HEK293 (cell line): Measurements from ENCODE around the gene DOCK1.
"Not testable (repeated sequence)": the region's sequence is repeated elsewhere in the genome, so short reads cannot be mapped to it uniquely, and the experiment has no call there.

ENCODE experiments used
- CTCF ChIA-PET: fragments of 350-600 bp; formaldehyde crosslinking; extraction: SDS; loops from one replicate; lab custom pipeline; 2021; ENCODE audit warnings: antibody characterized with exemption; lab: Yijun Ruan, JAX
- POLR2A ChIA-PET: fragments of 300-600 bp; formaldehyde crosslinking; extraction: SDS; loops from one replicate; lab custom pipeline; 2020; ENCODE audit warnings: antibody characterized with exemption, inconsistent platforms; lab: Yijun Ruan, JAX
- H3K27ac ChIP-seq: fragments of 200-500 bp; sonication (Bioruptor generic); 2 replicates; pipeline ENCODE4 v1.5.1; 2014; ENCODE audit warnings: low read depth, low read length, control low read depth, inconsistent platforms; ENCODE audit errors: extremely low read depth
- H3K36me3 ChIP-seq, 2 experiments: fragments of 200-500 bp in 1 of 2; sonication (Bioruptor generic) in 1 of 2; 1 replicate in 1 of 2; 2 replicates in 1 of 2; pipeline ENCODE4 v1.5.1; 2014 to 2017; ENCODE audit warnings: inconsistent platforms in 2 of 2, low read length in 2 of 2; ENCODE audit not compliant: control insufficient read depth in 2 of 2, insufficient read depth in 1 of 2
- H3K4me1 ChIP-seq: fragments of 200-500 bp; sonication (Bioruptor generic); 2 replicates; pipeline ENCODE4 v1.5.1; 2014; ENCODE audit warnings: mild to moderate bottlenecking, low read length, inconsistent platforms; ENCODE audit not compliant: control insufficient read depth, insufficient read depth
- H3K4me3 ChIP-seq: 2 replicates; pipeline ENCODE4 v1.5.1; 2011; ENCODE audit warnings: low read depth, mild to moderate bottlenecking, control low read depth, low read length, moderate library complexity
- H3K9me3 ChIP-seq: fragments of 200-500 bp; sonication (Bioruptor generic); 2 replicates; pipeline ENCODE4 v1.5.1; 2014; ENCODE audit warnings: low read depth, low read length, inconsistent platforms; ENCODE audit not compliant: control insufficient read depth, insufficient read depth
- HOXD13 ChIP-seq: sonication (generic); formaldehyde crosslinking; IDR thresholded peaks from 2 replicates; pipeline ENCODE4 v1.8.0; 2022; ENCODE audit warnings: missing genetic modification reagents, borderline replicate concordance
- PATZ1 ChIP-seq: fragments of 450-650 bp; formaldehyde crosslinking; IDR thresholded peaks from 2 replicates; pipeline ENCODE4 v1.5.1; 2016; ENCODE audit warnings: missing biosample characterization, missing genetic modification characterization
- SCRT2 ChIP-seq: fragments of 450-650 bp; formaldehyde crosslinking; IDR thresholded peaks from 2 replicates; pipeline ENCODE4 v1.5.1; 2016; ENCODE audit warnings: missing biosample characterization, missing genetic modification characterization
- SP2 ChIP-seq: fragments of 450-650 bp; formaldehyde crosslinking; IDR thresholded peaks from 2 replicates; pipeline ENCODE4 v1.5.1; 2016; ENCODE audit warnings: missing biosample characterization, missing genetic modification characterization
- ZBTB44 ChIP-seq: fragments of 450-650 bp; IDR thresholded peaks from 2 replicates; pipeline ENCODE4 v1.5.1; 2018; ENCODE audit warnings: missing biosample characterization, mild to moderate bottlenecking, missing genetic modification characterization
- ZNF114 ChIP-seq: fragments of 450-650 bp; formaldehyde crosslinking; IDR thresholded peaks from 2 replicates; pipeline ENCODE4 v1.5.0; 2017; ENCODE audit warnings: missing biosample characterization, missing genetic modification characterization
- ZNF2 ChIP-seq: fragments of 450-650 bp; formaldehyde crosslinking; IDR thresholded peaks from 2 replicates; pipeline ENCODE4 v1.5.1; 2016; ENCODE audit warnings: missing biosample characterization, missing genetic modification characterization
- ZNF214 ChIP-seq: fragments of 450-650 bp; formaldehyde crosslinking; IDR thresholded peaks from 2 replicates; pipeline ENCODE4 v1.5.1; 2017; ENCODE audit warnings: missing biosample characterization, mild to moderate bottlenecking, missing genetic modification characterization, borderline replicate concordance
- ZNF24 ChIP-seq: fragments of 450-650 bp; formaldehyde crosslinking; IDR thresholded peaks from 2 replicates; pipeline ENCODE4 v1.5.1; 2016; ENCODE audit warnings: missing biosample characterization, missing genetic modification characterization
- ZNF266 ChIP-seq: fragments of 450-650 bp; formaldehyde crosslinking; IDR thresholded peaks from 2 replicates; pipeline ENCODE4 v1.5.1; 2016; ENCODE audit warnings: missing biosample characterization, missing genetic modification characterization, low read depth
- ZNF280D ChIP-seq: fragments of 450-650 bp; formaldehyde crosslinking; IDR thresholded peaks from 2 replicates; pipeline ENCODE4 v1.5.1; 2016; ENCODE audit warnings: missing biosample characterization, missing genetic modification characterization
- ZNF324 ChIP-seq: fragments of 450-650 bp; formaldehyde crosslinking; IDR thresholded peaks from 2 replicates; pipeline ENCODE4 v1.5.1; 2016; ENCODE audit warnings: missing biosample characterization, missing genetic modification characterization
- ZNF398 ChIP-seq: fragments of 450-650 bp; formaldehyde crosslinking; IDR thresholded peaks from 2 replicates; pipeline ENCODE4 v1.5.1; 2017; ENCODE audit warnings: missing biosample characterization, missing genetic modification characterization
- ZNF48 ChIP-seq: fragments of 450-650 bp; formaldehyde crosslinking; IDR thresholded peaks from 2 replicates; pipeline ENCODE4 v1.5.1; 2016; ENCODE audit warnings: missing biosample characterization, missing genetic modification characterization
- ZNF555 ChIP-seq: fragments of 450-650 bp; formaldehyde crosslinking; conservative IDR thresholded peaks from 2 replicates; pipeline ENCODE4 v1.5.1; 2017; ENCODE audit warnings: missing biosample characterization, mild to moderate bottlenecking, missing genetic modification characterization, inconsistent platforms
- ZNF561 ChIP-seq: fragments of 450-650 bp; IDR thresholded peaks from 2 replicates; pipeline ENCODE4 v1.5.1; 2018; ENCODE audit warnings: missing biosample characterization, missing genetic modification characterization, borderline replicate concordance
- ZNF571 ChIP-seq: fragments of 450-650 bp; formaldehyde crosslinking; IDR thresholded peaks from 2 replicates; pipeline ENCODE4 v1.5.0; 2017; ENCODE audit warnings: missing biosample characterization, missing genetic modification characterization
- ZNF585B ChIP-seq: fragments of 450-650 bp; formaldehyde crosslinking; IDR thresholded peaks from 2 replicates; pipeline ENCODE4 v1.5.1; 2016; ENCODE audit warnings: missing biosample characterization, missing genetic modification characterization
- ZNF621 ChIP-seq: fragments of 450-650 bp; formaldehyde crosslinking; IDR thresholded peaks from 2 replicates; pipeline ENCODE4 v1.5.1; 2017; ENCODE audit warnings: missing biosample characterization, missing genetic modification characterization
- ZNF670 ChIP-seq: fragments of 450-650 bp; formaldehyde crosslinking; IDR thresholded peaks from 2 replicates; pipeline ENCODE4 v1.5.1; 2016; ENCODE audit warnings: missing biosample characterization, missing genetic modification characterization, low read depth
- ZNF677 ChIP-seq: fragments of 450-650 bp; IDR thresholded peaks from 2 replicates; pipeline ENCODE4 v1.5.0; 2018; ENCODE audit warnings: missing biosample characterization, mild to moderate bottlenecking, missing genetic modification characterization, moderate library complexity
- ZNF768 ChIP-seq: fragments of 450-650 bp; formaldehyde crosslinking; IDR thresholded peaks from 2 replicates; pipeline ENCODE4 v1.5.1; 2018; ENCODE audit warnings: missing biosample characterization, mild to moderate bottlenecking, missing genetic modification characterization
- ZNF785 ChIP-seq: fragments of 450-650 bp; formaldehyde crosslinking; IDR thresholded peaks from 2 replicates; pipeline ENCODE4 v1.5.1; 2016; ENCODE audit warnings: missing biosample characterization, missing genetic modification characterization
- ZNF791 ChIP-seq: fragments of 450-650 bp; formaldehyde crosslinking; IDR thresholded peaks from 2 replicates; pipeline ENCODE4 v1.5.1; 2016; ENCODE audit warnings: missing biosample characterization, missing genetic modification characterization

The DOCK1 gene

GRCh38 chr10:126878594-126878993, 26.6 kb upstream of the DOCK1 start:
- ChIA-PET POLR2A (no interaction called here), CTCF (interaction anchor here (0.6 kb wide), 1 partner anchor 993 kb away, joined by 4 read pairs; no protein-coding TSS in a partner anchor)
- TF ChIP-seq ZNF791 (tag by site-specific recombination): no peak
- no peak for TF ChIP-seq ZNF555
- no peak for TF ChIP-seq ZNF785 (tag by site-specific recombination)
- TF ChIP-seq HOXD13 (CRISPR knock-in tag): no peak
- TF ChIP-seq ZNF398 (tag by site-specific recombination): no peak
- no peak for TF ChIP-seq ZBTB44 (tag by site-specific recombination)
- H3K4me1 ChIP-seq: no peaks in the 10 kb centered on the region
- no peak overlapping the region for H3K27ac ChIP-seq
- H3K9me3 ChIP-seq: no peaks in the 10 kb centered on the region
- no peaks in the 10 kb centered on the region for H3K36me3 ChIP-seq
- H3K4me3 ChIP-seq: no peak overlapping the region

GRCh38 chr10:126880926-126881325, 24.3 kb upstream of the DOCK1 start:
- Histone ChIP-seq H3K27ac (no peak overlapping the region), H3K4me1 (no peaks in the 10 kb centered on the region)
- CTCF ChIA-PET: interaction anchor here (0.7 kb wide), 1 partner anchor 1194 kb away, joined by 3 read pairs; no protein-coding TSS in a partner anchor
- no peak for TF ChIP-seq ZNF114 (tag by site-specific recombination)
- no peak for TF ChIP-seq ZNF266
- TF ChIP-seq ZNF768: no peak
- TF ChIP-seq ZNF214: no peak
- no peak for TF ChIP-seq ZNF621 (tag by site-specific recombination)
- no peak for TF ChIP-seq ZNF48 (tag by site-specific recombination)
- no peak for TF ChIP-seq ZNF677 (tag by site-specific recombination)
- TF ChIP-seq ZNF24 (tag by site-specific recombination): no peak
- no peak for TF ChIP-seq SP2
- TF ChIP-seq ZNF670 (tag by site-specific recombination): no peak
- TF ChIP-seq ZNF2 (tag by site-specific recombination): no peak
- TF ChIP-seq PATZ1: no peak
- TF ChIP-seq ZNF571 (tag by site-specific recombination): no peak
- no peak for TF ChIP-seq SCRT2
- TF ChIP-seq ZNF561 (tag by site-specific recombination): no peak
- no peak for TF ChIP-seq ZNF585B
- TF ChIP-seq ZNF324: no peak
- TF ChIP-seq ZNF280D (tag by site-specific recombination): no peak
- TF ChIP-seq, all 188 proteins: peak for 0
- no peak overlapping the region for H3K4me3 ChIP-seq
- no peaks in the 10 kb centered on the region for H3K9me3 ChIP-seq
- H3K36me3 ChIP-seq: no peaks in the 10 kb centered on the region
- POLR2A ChIA-PET: no interaction called here

GRCh38 chr10:126882055-126882454, 23.2 kb upstream of the DOCK1 start:
- H3K4me1 ChIP-seq, H3K27ac ChIP-seq, POLR2A ChIA-PET, CTCF ChIA-PET, H3K36me3 ChIP-seq, H3K4me3 ChIP-seq, H3K9me3 ChIP-seq: not testable (repeated sequence)

- H3K27ac ChIP-seq, CTCF ChIA-PET, H3K9me3 ChIP-seq, H3K4me3 ChIP-seq, H3K4me1 ChIP-seq, H3K36me3 ChIP-seq: not testable (repeated sequence)
- POLR2A ChIA-PET: interaction anchor here (0.7 kb wide), 1 partner anchor 191 kb away, joined by 3 read pairs; no protein-coding TSS in a partner anchor
Measured at GRCh38 chr10:126888436-126888835, 16.8 kb upstream of the DOCK1 start.
